ENCODE measurements around the gene GJB3. TPM values are rescaled to one million over a fixed set of nuclear protein-coding genes. Genes with fewer than 3 reads are reported as not detected.

The GJB3 gene
- total RNA-seq, 1 donor from 2014 or later, result not detected

DNA sequence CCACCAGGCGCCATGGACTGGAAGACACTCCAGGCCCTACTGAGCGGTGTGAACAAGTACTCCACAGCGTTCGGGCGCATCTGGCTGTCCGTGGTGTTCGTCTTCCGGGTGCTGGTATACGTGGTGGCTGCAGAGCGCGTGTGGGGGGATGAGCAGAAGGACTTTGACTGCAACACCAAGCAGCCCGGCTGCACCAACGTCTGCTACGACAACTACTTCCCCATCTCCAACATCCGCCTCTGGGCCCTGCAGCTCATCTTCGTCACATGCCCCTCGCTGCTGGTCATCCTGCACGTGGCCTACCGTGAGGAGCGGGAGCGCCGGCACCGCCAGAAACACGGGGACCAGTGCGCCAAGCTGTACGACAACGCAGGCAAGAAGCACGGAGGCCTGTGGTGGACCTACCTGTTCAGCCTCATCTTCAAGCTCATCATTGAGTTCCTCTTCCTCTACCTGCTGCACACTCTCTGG lies 3.8 kb downstream of the GJB3 start:
- Mint-ChIP-seq H3K4me3 (no peak overlapping the region), H3K27ac (no peak overlapping the region), H3K4me1 (ENCODE audit: low read depth) (peaks cover 12% of the 10 kb centered on the region), H3K9me3 (no peaks in the 10 kb centered on the region), H3K27me3 (ENCODE audit: insufficient read depth) (peaks cover 38% of the 10 kb centered on the region), H3K36me3 (ENCODE audit: low read depth) (no peaks in the 10 kb centered on the region)
- intact Hi-C loops (cut with micrococcal nuclease), result loop anchor here (5.0 kb wide), 1 partner anchor 408 kb away; the partner anchor contains the start of gene SFPQ
- no peak for DNase-seq (ENCODE audit: low spot score)

DNA sequence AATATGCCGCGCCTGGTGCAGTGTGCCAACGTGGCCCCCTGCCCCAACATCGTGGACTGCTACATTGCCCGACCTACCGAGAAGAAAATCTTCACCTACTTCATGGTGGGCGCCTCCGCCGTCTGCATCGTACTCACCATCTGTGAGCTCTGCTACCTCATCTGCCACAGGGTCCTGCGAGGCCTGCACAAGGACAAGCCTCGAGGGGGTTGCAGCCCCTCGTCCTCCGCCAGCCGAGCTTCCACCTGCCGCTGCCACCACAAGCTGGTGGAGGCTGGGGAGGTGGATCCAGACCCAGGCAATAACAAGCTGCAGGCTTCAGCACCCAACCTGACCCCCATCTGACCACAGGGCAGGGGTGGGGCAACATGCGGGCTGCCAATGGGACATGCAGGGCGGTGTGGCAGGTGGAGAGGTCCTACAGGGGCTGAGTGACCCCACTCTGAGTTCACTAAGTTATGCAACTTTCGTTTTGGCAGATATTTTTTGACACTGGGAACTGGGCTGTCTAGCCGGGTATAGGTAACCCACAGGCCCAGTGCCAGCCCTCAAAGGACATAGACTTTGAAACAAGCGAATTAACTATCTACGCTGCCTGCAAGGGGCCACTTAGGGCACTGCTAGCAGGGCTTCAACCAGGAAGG lies 4.3 kb downstream of the GJB3 start:
- DNase-seq (ENCODE audit: low spot score), result no peak
- Mint-ChIP-seq H3K4me3 (no peak overlapping the region), H3K27ac (no peak overlapping the region), H3K4me1 (ENCODE audit: low read depth) (peaks cover 18% of the 10 kb centered on the region), H3K36me3 (ENCODE audit: low read depth) (no peaks in the 10 kb centered on the region), H3K9me3 (no peaks in the 10 kb centered on the region), H3K27me3 (ENCODE audit: insufficient read depth) (peaks cover 32% of the 10 kb centered on the region)
- intact Hi-C loops (cut with micrococcal nuclease), result loop anchor here (5.0 kb wide), 1 partner anchor 407 kb away; the partner anchor contains the start of gene SFPQ

DNA sequence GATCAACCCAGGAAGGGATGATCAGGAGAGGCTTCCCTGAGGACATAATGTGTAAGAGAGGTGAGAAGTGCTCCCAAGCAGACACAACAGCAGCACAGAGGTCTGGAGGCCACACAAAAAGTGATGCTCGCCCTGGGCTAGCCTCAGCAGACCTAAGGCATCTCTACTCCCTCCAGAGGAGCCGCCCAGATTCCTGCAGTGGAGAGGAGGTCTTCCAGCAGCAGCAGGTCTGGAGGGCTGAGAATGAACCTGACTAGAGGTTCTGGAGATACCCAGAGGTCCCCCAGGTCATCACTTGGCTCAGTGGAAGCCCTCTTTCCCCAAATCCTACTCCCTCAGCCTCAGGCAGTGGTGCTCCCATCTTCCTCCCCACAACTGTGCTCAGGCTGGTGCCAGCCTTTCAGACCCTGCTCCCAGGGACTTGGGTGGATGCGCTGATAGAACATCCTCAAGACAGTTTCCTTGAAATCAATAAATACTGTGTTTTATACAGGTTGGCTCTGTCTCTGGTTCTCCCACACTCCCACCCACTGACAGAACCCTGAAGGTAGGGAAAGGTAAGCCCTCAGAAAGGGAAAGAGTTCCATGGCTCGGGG lies 5.0 kb downstream of the GJB3 start:
- Mint-ChIP-seq H3K36me3 (ENCODE audit: low read depth) (no peaks in the 10 kb centered on the region), H3K4me1 (ENCODE audit: low read depth) (peaks cover 22% of the 10 kb centered on the region), H3K9me3 (no peaks in the 10 kb centered on the region), H3K27me3 (ENCODE audit: insufficient read depth) (peaks cover 26% of the 10 kb centered on the region), H3K27ac (no peak overlapping the region), H3K4me3 (no peak overlapping the region)
- no peak for DNase-seq (ENCODE audit: low spot score)
- intact Hi-C loops (cut with micrococcal nuclease), result loop anchor here (1.0 to 5.0 kb wide), 4 partner anchors 66 to 406 kb away; partner anchors contain the start of genes SFPQ and TMEM35B

DNA sequence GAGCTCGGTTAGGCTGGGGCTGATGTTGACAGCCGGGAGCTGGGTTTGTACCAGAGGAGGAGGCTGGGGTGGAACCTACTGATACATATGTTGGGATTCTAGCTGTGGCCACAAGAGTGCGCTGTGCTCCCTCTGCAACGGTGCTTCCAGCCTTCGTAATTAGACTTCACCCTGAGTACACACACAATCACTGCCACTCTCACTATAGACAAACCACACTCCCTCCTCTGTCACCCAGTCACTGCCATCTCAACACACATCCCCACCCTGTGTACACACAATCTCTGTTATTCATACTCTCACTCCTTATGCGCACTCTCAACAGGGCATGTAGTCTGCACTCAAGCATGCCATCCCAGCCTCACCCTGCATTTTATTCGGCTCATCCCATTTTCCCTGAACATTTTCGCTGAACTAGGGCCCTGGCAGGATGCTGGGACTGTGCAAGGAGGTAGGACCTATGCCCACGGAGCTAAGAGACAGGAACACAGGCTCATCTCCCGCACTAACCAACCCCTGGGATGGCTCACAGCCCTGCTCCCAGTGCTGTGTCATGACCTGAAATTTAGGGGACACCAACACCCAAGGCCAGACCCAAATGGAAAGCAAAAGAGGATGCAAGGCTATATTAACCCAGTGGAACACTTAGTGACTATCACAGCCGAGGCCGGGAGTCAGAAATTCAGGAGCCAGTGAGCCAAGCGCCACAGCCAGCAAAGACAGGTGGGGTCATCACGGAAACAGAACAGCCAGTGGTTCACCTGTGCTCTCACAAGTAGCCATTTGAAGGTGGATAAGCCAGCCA lies 5.7 kb downstream of the GJB3 start:
- Mint-ChIP-seq H3K27ac (no peak overlapping the region), H3K36me3 (ENCODE audit: low read depth) (no peaks in the 10 kb centered on the region), H3K9me3 (no peaks in the 10 kb centered on the region), H3K4me1 (ENCODE audit: low read depth) (peaks cover 25% of the 10 kb centered on the region), H3K4me3 (no peak overlapping the region), H3K27me3 (ENCODE audit: insufficient read depth) (peaks cover 29% of the 10 kb centered on the region)
- peak; percentile 47 for DNase-seq (ENCODE audit: low spot score)
- intact Hi-C loops (cut with micrococcal nuclease), result loop anchor here (1.0 to 5.0 kb wide), 4 partner anchors 66 to 406 kb away; partner anchors contain the start of genes SFPQ and TMEM35B

DNA sequence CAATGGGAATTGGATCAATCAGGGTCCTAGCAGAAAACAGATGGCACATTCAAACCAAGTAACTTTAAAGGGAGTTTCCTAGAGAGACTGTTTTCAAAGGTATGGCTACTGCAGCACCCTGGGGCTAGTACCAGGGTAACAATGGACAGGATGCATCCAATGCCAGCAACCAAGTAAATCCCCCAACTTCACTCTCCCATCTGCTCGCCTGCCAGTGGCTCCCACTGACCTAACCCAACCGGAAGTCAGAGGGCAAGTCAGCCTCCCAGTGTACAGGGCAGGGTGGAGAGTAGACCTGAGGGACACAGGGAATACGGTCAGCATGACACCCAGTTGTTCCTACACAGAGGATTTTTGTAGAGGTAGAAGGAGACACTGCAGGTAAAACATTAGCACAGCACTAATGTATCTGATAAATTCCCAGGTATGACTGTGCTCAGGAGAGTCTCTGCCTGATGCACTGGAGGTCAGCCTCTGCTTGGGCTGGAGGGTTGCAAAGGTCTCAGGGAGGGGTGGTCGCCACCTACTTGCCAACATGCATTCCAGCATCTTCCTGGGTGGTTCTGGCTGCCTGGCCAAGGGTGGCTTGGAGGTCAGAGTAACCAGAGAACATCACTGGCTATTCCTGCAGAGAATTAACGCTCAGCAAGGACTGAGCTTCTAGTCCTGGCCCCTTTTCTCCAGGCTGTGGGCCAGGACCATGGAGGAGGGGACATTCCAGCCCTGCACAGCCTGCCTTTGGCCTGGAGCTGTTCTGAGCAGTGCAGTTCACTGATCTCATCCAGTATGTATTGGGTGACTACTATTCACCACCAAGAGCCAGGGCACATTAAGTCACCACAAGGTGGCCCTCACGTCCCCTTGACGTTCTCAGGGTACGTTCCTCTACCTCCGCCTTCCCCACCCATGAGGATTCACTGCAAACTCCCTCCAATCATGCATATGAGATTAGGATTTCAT lies 6.7 kb downstream of the GJB3 start:
- H3K4me1 Mint-ChIP-seq (ENCODE audit: low read depth), result peaks cover 34% of the 10 kb centered on the region
- no peak for DNase-seq (ENCODE audit: low spot score)
- H3K4me3 Mint-ChIP-seq, result no peak overlapping the region
- no peaks in the 10 kb centered on the region for H3K9me3 Mint-ChIP-seq
- H3K27me3 Mint-ChIP-seq (ENCODE audit: insufficient read depth), result peaks cover 20% of the 10 kb centered on the region
- H3K36me3 Mint-ChIP-seq (ENCODE audit: low read depth), result no peaks in the 10 kb centered on the region
- intact Hi-C loops (cut with micrococcal nuclease), result loop anchor here (5.0 kb wide), 1 partner anchor 405 kb away; the partner anchor contains the start of gene SFPQ
- no peak overlapping the region for H3K27ac Mint-ChIP-seq

DNA sequence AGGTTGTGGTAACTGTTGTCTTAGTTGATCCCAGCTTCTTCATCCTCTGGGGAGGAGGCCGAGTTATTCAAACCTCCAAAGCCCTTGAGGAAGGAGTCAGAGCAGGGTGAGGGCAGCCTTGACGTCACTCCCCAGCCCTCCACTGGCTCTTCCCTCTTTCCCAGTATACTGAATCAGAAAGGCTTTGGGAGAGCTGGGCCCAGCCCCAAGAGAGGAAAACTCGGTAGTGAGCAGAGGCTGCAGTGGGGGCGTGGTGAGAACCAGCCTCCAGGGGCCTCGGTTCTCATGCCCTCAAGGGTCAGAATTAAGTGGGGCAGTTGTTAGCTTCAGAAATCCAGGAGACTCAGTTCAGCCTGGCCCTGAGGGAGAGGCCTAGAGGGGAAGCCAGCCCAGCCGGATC lies 10.0 kb downstream of the GJB3 start:
- Mint-ChIP-seq H3K4me3 (no peak overlapping the region), H3K27me3 (ENCODE audit: insufficient read depth) (peaks cover 8% of the 10 kb centered on the region)

DNA sequence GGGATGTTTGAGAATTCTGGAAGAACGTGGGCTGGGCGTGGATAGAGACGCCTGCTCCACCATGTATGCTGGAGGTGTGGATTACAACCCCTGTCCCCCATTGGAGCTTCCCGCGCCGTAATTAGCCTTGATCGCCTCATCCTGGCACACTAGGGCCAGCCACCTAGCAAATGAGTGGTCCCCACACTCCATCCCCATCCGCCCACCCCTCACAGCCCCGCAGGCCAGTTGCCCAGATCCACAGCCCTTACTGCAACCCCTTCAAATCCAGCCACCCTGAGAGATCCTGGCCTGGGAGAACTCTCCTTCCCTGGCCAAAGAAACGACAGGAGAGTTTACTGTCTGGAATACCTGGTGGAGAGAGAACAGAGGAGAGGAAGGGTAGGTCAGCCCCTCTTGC lies 11.4 kb downstream of the GJB3 start:
- peaks cover 8% of the 10 kb centered on the region for H3K27me3 Mint-ChIP-seq (ENCODE audit: insufficient read depth)
- DNase-seq (ENCODE audit: low spot score), result no peak
- intact Hi-C loops (cut with micrococcal nuclease), result no loop called here
- H3K9me3 Mint-ChIP-seq, result no peaks in the 10 kb centered on the region
- H3K36me3 Mint-ChIP-seq (ENCODE audit: low read depth), result no peaks in the 10 kb centered on the region
- H3K27ac Mint-ChIP-seq, result no peak overlapping the region
- H3K4me3 Mint-ChIP-seq, result peak overlapping the region; percentile 34
- peaks cover 28% of the 10 kb centered on the region for H3K4me1 Mint-ChIP-seq (ENCODE audit: low read depth)

More for the DNA sequence above, 10.0 kb downstream of the GJB3 start:
- no peaks in the 10 kb centered on the region for H3K9me3 Mint-ChIP-seq
- no peak for DNase-seq (ENCODE audit: low spot score)
- no peaks in the 10 kb centered on the region for H3K36me3 Mint-ChIP-seq (ENCODE audit: low read depth)
- H3K27ac Mint-ChIP-seq, result no peak overlapping the region
- peaks cover 34% of the 10 kb centered on the region for H3K4me1 Mint-ChIP-seq (ENCODE audit: low read depth)
- intact Hi-C loops (cut with micrococcal nuclease), result no loop called here

DNA sequence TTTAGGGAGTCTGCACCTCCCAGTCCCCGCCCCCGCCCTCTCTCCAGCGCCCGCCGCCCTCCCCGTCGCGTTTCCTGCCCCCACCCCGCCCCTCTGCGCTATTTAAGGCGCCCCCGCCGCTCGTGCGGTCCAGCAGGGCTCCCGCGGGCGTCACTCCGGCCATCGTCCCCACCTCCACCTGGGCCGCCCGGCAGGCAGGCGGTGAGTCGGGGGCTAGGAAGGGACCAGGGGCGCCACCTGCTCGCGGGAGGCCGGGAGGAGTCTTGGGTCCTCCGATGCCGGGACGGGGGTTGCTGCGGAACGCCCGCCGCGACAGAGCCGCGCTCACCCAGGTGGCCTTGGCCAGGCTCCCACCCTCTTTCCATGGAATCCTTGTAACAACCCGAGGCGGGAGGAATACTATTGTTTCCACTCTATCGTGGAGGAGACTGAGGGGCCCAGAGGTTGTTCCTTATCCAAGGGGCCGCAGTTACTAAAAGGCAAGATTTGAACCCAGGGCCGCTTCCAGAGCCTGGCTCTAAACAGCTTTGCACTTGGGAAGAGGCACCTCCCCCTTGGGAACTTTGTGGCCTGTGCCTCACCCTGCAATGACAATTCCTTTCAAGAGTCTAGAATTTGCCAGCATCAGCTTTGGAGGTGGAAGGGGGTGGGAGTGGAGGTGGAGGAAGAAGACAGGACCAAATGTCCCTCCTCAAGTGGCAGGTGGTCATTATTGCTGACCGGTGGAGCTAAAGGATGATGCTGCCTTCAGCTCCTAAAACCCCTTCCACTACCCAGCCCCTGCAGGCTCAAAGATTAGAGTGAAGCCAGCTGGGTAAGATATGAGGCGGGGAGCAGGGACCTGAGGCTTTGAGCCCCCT lies 12.1 kb downstream of the GJB3 start, which contains the start of gene GJA4:
Gene GJA4, plus strand, starts transcription at position 132 of the 860 bp plus-strand sequence. CDS start 1,215 bp downstream, outside the sequence.
- Mint-ChIP-seq H3K4me1 (ENCODE audit: low read depth) (peaks cover 28% of the 10 kb centered on the region), H3K27ac (no peak within 1 kb of the TSS), H3K9me3 (no peaks in the 10 kb centered on the region), H3K27me3 (ENCODE audit: insufficient read depth) (peaks cover 7% of the 10 kb centered on the region), H3K4me3 (peak within 1 kb of the TSS; percentile 34), H3K36me3 (ENCODE audit: low read depth) (no peaks in the 10 kb centered on the region)
- no peak for DNase-seq (ENCODE audit: low spot score)
- intact Hi-C loops (cut with micrococcal nuclease), result no loop called here

DNA sequence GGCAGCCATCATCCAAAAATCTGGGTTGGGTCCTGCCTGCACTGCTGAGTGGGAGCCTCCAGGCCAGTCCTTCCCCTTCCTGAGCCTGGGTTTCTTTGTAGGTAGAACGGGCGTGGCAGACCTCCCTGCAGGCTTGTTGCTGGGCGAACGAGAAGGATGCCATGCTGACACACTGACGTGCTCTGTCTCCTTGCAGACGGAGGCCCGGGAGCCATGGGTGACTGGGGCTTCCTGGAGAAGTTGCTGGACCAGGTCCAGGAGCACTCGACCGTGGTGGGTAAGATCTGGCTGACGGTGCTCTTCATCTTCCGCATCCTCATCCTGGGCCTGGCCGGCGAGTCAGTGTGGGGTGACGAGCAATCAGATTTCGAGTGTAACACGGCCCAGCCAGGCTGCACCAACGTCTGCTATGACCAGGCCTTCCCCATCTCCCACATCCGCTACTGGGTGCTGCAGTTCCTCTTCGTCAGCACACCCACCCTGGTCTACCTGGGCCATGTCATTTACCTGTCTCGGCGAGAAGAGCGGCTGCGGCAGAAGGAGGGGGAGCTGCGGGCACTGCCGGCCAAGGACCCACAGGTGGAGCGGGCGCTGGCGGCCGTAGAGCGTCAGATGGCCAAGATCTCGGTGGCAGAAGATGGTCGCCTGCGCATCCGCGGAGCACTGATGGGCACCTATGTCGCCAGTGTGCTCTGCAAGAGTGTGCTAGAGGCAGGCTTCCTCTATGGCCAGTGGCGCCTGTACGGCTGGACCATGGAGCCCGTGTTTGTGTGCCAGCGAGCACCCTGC lies 13.2 kb downstream of the GJB3 start:
- no peaks in the 10 kb centered on the region for H3K36me3 Mint-ChIP-seq (ENCODE audit: low read depth)
- DNase-seq (ENCODE audit: low spot score), result no peak
- no peak overlapping the region for H3K4me3 Mint-ChIP-seq
- peaks cover 27% of the 10 kb centered on the region for H3K4me1 Mint-ChIP-seq (ENCODE audit: low read depth)
- intact Hi-C loops (cut with micrococcal nuclease), result no loop called here
- no peaks in the 10 kb centered on the region for H3K9me3 Mint-ChIP-seq
- no peak overlapping the region for H3K27ac Mint-ChIP-seq
- peaks cover 8% of the 10 kb centered on the region for H3K27me3 Mint-ChIP-seq (ENCODE audit: insufficient read depth)

DNA sequence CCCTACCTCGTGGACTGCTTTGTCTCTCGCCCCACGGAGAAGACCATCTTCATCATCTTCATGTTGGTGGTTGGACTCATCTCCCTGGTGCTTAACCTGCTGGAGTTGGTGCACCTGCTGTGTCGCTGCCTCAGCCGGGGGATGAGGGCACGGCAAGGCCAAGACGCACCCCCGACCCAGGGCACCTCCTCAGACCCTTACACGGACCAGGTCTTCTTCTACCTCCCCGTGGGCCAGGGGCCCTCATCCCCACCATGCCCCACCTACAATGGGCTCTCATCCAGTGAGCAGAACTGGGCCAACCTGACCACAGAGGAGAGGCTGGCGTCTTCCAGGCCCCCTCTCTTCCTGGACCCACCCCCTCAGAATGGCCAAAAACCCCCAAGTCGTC lies 13.8 kb downstream of the GJB3 start:
- DNase-seq (ENCODE audit: low spot score), result no peak
- intact Hi-C loops (cut with micrococcal nuclease), result no loop called here
- Mint-ChIP-seq H3K4me1 (ENCODE audit: low read depth) (peaks cover 22% of the 10 kb centered on the region), H3K9me3 (no peaks in the 10 kb centered on the region), H3K4me3 (no peak overlapping the region), H3K36me3 (ENCODE audit: low read depth) (no peaks in the 10 kb centered on the region), H3K27me3 (ENCODE audit: insufficient read depth) (peaks cover 8% of the 10 kb centered on the region), H3K27ac (no peak overlapping the region)

DNA sequence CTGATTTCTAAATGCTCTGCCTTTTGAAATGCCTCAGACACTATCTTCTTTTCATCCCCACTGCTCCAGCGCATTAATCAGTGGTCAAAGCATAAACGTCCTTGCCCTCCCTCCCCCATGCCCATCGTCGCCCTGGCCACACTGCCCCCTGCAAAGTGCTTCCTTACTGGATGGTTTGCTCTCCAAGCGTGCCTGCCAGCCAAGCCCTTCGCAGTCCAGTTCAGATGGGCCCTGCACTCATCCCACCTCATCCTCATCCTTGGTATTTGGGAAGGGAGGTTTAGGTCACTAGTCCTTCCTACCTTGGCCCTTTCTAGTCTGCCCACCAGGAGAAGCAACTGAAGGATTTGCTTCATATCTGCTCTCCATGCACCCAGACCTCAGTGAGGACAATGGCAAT lies 14.9 kb downstream of the GJB3 start:
- H3K9me3 Mint-ChIP-seq, result no peaks in the 10 kb centered on the region

More for the DNA sequence above, 14.9 kb downstream of the GJB3 start:
- H3K36me3 Mint-ChIP-seq (ENCODE audit: low read depth), result no peaks in the 10 kb centered on the region
- H3K4me1 Mint-ChIP-seq (ENCODE audit: low read depth), result peaks cover 22% of the 10 kb centered on the region
- intact Hi-C loops (cut with micrococcal nuclease), result no loop called here
- no peak overlapping the region for H3K4me3 Mint-ChIP-seq
- DNase-seq (ENCODE audit: low spot score), result no peak
- no peak overlapping the region for H3K27ac Mint-ChIP-seq
- peaks cover 8% of the 10 kb centered on the region for H3K27me3 Mint-ChIP-seq (ENCODE audit: insufficient read depth)
